ENCODE data around the gene SEMA4C. TPM values are rescaled to one million over a fixed set of nuclear protein-coding genes. Genes with fewer than 3 reads are reported as not detected.

The SEMA4C gene
- total RNA-seq, 2 experiments from 2014 or later, result 5.9 to 8.3 TPM

DNA sequence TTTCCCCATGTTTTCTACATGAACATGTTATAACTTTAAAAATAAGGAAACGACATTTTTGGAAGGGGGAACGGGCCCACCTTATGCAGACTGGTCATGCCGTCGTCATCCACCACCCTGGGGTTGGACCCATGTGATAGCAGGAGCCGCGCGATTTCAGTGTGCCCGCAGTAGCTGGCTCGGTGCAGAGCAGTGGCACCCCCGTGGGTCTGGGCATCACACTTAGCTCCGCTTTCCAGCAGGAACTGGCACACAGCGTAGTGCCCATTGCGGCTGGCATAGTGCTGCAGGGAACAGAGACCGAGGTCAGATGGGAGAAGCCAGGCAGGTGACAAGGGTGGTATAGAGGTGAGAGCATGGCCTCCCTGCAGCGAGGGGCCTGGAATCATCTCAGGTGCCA, 16.6 kb downstream of the SEMA4C start:
- no peak for DNase-seq
- H3K4me3 Mint-ChIP-seq, result no peak overlapping the region
- H3K36me3 Mint-ChIP-seq, result peaks cover 10% of the 10 kb centered on the region
- no peaks in the 10 kb centered on the region for H3K9me3 Mint-ChIP-seq
- H3K4me1 Mint-ChIP-seq, result peaks cover 10% of the 10 kb centered on the region
- H3K27ac Mint-ChIP-seq, result no peak overlapping the region
- no peaks in the 10 kb centered on the region for H3K27me3 Mint-ChIP-seq

DNA sequence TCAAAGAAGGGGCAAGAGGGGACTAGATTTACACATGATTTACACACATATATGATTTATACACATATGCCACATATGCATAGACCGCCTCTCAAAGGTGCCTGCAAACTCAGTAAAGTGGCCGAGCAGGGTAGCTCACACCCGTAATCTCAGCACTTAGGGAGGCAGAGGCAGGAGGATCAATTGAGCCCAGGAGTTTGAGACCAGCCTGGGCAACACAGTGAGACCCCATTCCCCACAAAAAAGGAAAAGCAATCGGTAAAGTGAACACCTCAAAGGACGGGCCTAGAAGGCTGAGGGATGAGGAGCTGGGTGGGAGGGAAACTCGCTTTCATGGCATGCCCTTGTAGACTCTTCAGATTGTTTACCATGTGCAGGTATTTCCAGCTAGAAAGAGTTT, 17.2 kb downstream of the SEMA4C start:
- no peak overlapping the region for H3K27ac Mint-ChIP-seq
- H3K4me1 Mint-ChIP-seq, result peaks cover 10% of the 10 kb centered on the region
- no peaks in the 10 kb centered on the region for H3K9me3 Mint-ChIP-seq
- H3K36me3 Mint-ChIP-seq, result peaks cover 10% of the 10 kb centered on the region
- no peak for DNase-seq
- no peak overlapping the region for H3K4me3 Mint-ChIP-seq
- H3K27me3 Mint-ChIP-seq, result no peaks in the 10 kb centered on the region

GRCh38 chr2:96848264-96848663, 21.6 kb downstream of the SEMA4C start:
- H3K27me3 Mint-ChIP-seq, result no peaks in the 10 kb centered on the region
- H3K36me3 Mint-ChIP-seq, result peaks cover 9% of the 10 kb centered on the region
- no peak overlapping the region for H3K27ac Mint-ChIP-seq
- H3K4me1 Mint-ChIP-seq, result no peaks in the 10 kb centered on the region
- H3K9me3 Mint-ChIP-seq, result no peaks in the 10 kb centered on the region
- no peak for DNase-seq
- no peak overlapping the region for H3K4me3 Mint-ChIP-seq

- Mint-ChIP-seq H3K36me3 (peaks cover 7% of the 10 kb centered on the region), H3K9me3 (no peaks in the 10 kb centered on the region), H3K4me3 (no peak overlapping the region), H3K27ac (no peak overlapping the region), H3K4me1 (no peaks in the 10 kb centered on the region), H3K27me3 (no peaks in the 10 kb centered on the region)
- DNase-seq, result no peak
Observed at GRCh38 chr2:96847586-96847985, 22.3 kb downstream of the SEMA4C start.

GRCh38 chr2:96846825-96847224, 23.1 kb downstream of the SEMA4C start:
- Mint-ChIP-seq H3K27me3 (no peaks in the 10 kb centered on the region), H3K4me1 (no peaks in the 10 kb centered on the region), H3K4me3 (no peak overlapping the region), H3K27ac (no peak overlapping the region), H3K9me3 (no peaks in the 10 kb centered on the region), H3K36me3 (peaks cover 4% of the 10 kb centered on the region)
- DNase-seq, result no peak

DNA sequence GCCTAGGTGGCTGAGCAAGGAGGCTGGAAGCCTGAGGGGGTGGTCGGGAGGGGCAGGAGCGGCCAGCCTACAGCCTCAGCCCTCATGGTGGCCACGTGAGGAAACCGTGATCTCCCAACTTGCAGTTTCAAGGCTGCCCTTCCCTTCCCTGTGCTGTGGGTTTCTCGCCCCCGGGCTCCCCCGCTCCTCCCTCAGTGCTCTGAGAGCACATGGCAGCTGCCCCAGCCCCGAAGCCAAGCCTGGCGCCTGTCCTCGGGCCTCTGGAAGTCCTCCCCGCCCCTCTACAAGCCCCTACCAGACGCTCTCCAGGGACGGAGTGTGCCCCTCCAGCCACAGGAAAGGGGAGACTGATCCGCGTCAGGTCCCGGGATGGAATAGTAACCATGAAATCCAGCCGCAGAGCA, 25.5 kb downstream of the SEMA4C start:
- Mint-ChIP-seq H3K36me3 (no peaks in the 10 kb centered on the region), H3K4me1 (peaks cover 4% of the 10 kb centered on the region), H3K27ac (no peak overlapping the region), H3K9me3 (no peaks in the 10 kb centered on the region), H3K27me3 (no peaks in the 10 kb centered on the region), H3K4me3 (no peak overlapping the region)
- no peak for DNase-seq

- Mint-ChIP-seq H3K4me1 (peaks cover 6% of the 10 kb centered on the region), H3K4me3 (no peak within 1 kb of the TSS), H3K9me3 (no peaks in the 10 kb centered on the region), H3K27ac (no peak within 1 kb of the TSS), H3K36me3 (no peaks in the 10 kb centered on the region), H3K27me3 (no peaks in the 10 kb centered on the region)
- DNase-seq, result no peak
Observed at GRCh38 chr2:96843538-96844268, 26.2 kb downstream of the SEMA4C start, which contains the start of gene ANKRD23. TSS of gene ANKRD23 (minus strand) at chr2:96844021. CDS start at chr2:96843992, 29 bp downstream.

GRCh38 chr2:96842600-96842999, 27.3 kb downstream of the SEMA4C start:
- H3K9me3 Mint-ChIP-seq, result no peaks in the 10 kb centered on the region
- no peak for DNase-seq
- peak overlapping the region; percentile 0 for H3K27ac Mint-ChIP-seq
- H3K36me3 Mint-ChIP-seq, result no peaks in the 10 kb centered on the region
- H3K4me1 Mint-ChIP-seq, result peaks cover 9% of the 10 kb centered on the region
- no peak overlapping the region for H3K4me3 Mint-ChIP-seq
- no peaks in the 10 kb centered on the region for H3K27me3 Mint-ChIP-seq

DNA sequence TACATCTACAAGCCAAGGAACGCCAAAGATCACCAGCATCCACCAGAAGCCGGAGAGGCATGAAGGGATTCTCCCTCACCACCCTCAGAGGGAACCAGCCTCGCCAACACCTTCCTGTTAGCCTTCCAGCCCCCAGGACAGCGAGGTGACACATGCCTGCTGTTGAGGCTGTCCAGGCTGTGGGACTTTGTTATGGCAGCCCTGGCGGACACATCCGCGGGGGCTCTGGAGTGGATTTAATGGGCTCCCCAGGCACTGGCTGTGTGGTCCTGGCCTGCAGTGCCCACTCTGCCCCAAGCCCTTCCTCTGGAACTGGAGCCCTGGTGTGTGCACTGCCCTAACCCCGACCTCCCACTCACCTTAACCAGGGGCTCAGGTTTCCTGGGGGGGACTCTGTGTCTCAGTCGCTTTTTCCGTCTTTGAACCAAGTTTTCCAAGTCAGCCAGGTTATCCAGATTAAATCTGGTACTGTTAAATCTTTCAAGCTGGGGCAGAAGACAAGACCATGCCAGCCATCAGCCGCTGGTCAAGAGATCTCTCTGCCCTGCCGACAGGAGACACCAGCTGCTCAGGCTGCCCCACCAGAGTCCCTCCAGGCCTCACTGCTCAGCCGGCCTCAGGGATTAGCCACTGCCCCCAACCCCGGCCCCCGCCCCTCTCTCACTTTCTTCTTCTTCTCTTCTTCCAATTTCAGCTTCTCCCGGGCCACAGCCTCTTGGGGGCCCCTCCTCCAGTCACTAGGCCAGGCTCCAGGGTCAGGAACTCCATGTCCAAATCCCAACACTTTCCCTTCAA, 28.0 kb downstream of the SEMA4C start:
- Mint-ChIP-seq H3K4me1 (peaks cover 9% of the 10 kb centered on the region), H3K36me3 (no peaks in the 10 kb centered on the region), H3K9me3 (no peaks in the 10 kb centered on the region), H3K4me3 (no peak overlapping the region), H3K27ac (peak overlapping the region; percentile 0), H3K27me3 (no peaks in the 10 kb centered on the region)
- DNase-seq, result no peak

DNA sequence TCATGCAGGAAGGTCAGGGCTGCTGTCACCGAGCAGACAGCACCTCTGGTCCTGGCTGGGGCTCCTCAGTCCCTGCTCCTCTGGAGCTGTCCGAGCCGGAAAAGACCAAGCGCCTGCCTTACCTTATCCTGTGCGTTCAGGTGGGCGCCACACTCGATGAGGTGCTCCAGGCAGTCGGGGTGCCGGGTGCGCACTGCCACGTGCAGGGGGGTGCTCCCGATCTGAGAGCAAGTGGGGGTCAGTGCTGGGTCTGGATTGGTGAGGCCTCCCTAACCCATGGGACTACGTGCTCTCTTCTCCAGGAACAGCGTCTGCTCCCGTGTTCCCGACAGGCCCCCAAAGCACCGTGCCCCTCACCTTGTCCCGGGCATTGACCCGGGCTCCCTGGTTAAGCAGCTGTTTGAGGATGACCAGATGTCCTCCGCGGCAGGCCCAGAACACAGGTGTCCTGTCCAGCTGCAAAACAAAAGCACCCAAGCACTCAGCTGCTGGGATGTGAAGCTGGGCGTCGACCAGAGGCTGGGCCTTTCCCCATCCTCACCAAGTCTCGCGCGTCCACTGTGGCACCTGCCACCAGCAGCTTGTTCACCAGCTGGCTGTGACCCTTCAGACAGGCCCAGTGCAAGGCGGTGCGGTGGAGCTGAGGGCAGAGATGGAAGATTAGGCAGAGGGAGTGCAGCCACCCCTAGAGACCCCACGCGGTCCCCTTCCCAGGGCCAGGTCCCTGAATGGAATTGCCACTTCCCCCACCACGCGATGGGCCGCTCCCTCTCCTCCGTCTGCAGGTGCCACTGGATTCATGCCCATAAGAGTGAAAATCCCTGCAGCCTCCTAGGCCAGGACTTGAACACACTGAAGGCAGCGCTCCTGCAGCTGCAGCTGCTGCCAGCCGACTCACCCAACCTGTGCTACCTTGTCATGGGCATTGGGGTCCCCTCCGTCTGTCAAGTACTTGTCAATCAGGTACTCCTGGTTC, 29.7 kb downstream of the SEMA4C start:
- Mint-ChIP-seq H3K36me3 (no peaks in the 10 kb centered on the region), H3K27ac (peak overlapping the region; percentile 34), H3K27me3 (no peaks in the 10 kb centered on the region), H3K9me3 (no peaks in the 10 kb centered on the region), H3K4me1 (peaks cover 9% of the 10 kb centered on the region), H3K4me3 (peak overlapping the region; percentile 25)
- no peak for DNase-seq

GRCh38 chr2:96839293-96839874, 30.5 kb downstream of the SEMA4C start:
- Mint-ChIP-seq H3K27ac (peak overlapping the region; percentile 68), H3K4me3 (peak overlapping the region; percentile 25), H3K36me3 (no peaks in the 10 kb centered on the region), H3K9me3 (no peaks in the 10 kb centered on the region), H3K4me1 (peaks cover 9% of the 10 kb centered on the region), H3K27me3 (no peaks in the 10 kb centered on the region)
- peak; percentile 77 for DNase-seq

DNA sequence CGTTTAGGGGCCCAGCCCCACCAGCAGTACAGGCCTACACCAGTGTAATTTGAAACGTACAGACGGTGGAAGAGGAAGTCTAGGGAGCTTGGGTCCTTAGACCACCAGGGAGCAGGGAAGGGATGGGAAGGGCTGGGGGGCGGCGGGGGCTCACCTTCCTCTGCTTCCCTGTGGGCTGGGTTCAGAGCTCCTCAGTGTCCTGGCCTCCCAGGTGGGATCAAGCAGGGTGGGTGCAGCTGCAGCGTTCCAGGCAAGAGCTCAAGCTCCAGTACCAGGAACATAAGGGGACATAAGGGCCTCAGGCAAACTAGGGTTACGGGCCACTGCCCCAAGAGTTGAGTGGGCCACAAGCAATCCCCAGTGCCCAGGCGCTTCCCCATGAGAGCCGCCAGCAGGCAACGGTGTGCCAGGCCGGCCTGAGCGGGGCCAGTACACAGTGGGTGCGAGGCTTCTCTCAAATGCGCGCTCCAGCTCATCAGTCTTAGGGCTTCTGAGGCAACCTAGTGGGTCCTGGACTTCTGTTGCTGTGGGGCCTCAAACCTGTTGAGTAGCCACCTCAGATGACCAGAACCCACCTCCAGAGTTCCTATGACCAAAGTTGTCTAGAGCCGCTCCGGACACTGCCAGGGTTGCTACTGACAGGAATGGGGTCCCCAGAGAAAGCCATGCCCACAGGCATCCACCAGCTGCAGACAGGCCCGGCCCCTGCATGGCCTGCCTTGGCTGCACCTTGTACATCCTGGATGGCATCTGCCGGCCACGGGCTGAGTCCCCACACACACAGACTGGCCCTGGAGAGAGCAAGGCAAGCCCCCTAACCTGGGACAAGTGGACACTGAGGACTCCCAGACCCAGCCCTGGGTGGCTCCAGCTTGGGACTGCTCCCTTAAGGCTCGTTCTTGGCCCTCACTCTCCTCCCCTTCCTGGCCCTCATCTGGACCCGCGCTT, 31.3 kb downstream of the SEMA4C start:
- no peak for DNase-seq
- Mint-ChIP-seq H3K36me3 (no peaks in the 10 kb centered on the region), H3K9me3 (no peaks in the 10 kb centered on the region), H3K27me3 (no peaks in the 10 kb centered on the region), H3K4me3 (no peak overlapping the region), H3K27ac (peak overlapping the region; percentile 68), H3K4me1 (peaks cover 9% of the 10 kb centered on the region)

- H3K36me3 Mint-ChIP-seq, result peaks cover 3% of the 10 kb centered on the region
- no peaks in the 10 kb centered on the region for H3K27me3 Mint-ChIP-seq
- DNase-seq, result no peak
- no peaks in the 10 kb centered on the region for H3K9me3 Mint-ChIP-seq
- peaks cover 9% of the 10 kb centered on the region for H3K4me1 Mint-ChIP-seq
- H3K27ac Mint-ChIP-seq, result no peak overlapping the region
- H3K4me3 Mint-ChIP-seq, result no peak overlapping the region
Observed at GRCh38 chr2:96837575-96837974, 32.3 kb downstream of the SEMA4C start.

DNA sequence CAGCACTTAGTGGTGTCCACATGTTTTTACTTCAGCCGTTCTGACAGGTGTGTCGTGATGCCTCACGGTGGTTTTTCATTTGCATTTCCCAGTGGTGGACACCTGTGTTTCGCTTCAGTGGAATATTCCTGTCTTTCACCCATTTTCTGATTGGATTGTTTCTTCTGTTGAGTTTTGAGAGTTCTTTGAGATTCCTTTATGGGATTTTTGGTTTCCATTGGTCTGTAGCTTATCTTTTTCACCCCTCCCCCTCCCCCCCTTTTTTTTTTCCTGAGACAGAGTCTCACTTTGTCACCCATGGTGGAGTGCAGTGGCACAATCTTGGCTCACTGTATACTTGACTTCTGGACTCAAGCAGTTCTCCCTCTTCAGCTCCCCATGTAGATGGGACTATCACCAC, 34.0 kb downstream of the SEMA4C start:
- no peaks in the 10 kb centered on the region for H3K9me3 Mint-ChIP-seq
- H3K36me3 Mint-ChIP-seq, result peaks cover 3% of the 10 kb centered on the region
- no peak overlapping the region for H3K4me3 Mint-ChIP-seq
- no peak for DNase-seq
- peaks cover 9% of the 10 kb centered on the region for H3K4me1 Mint-ChIP-seq
- no peaks in the 10 kb centered on the region for H3K27me3 Mint-ChIP-seq
- no peak overlapping the region for H3K27ac Mint-ChIP-seq
